GM12878 (cell line): ENCODE data around the gene RNF149. TPM values are rescaled to one million over a fixed set of nuclear protein-coding genes. Genes with fewer than 3 reads are reported as not detected.
"Not testable (repeated sequence)": the region's sequence is repeated elsewhere in the genome, so short reads cannot be mapped to it uniquely, and the experiment has no call there.

Source experiments
- ATAC-seq: fragments of 200-7000 bp; cut with Tn5 transposase; 3 replicates; pipeline ENCODE4 v1.9.1; 2020; ENCODE audit warnings: mild to moderate bottlenecking, moderate library complexity
- BruUV-seq: library from RNA; stranded (reverse); fragments of 400-500 nt; replicated peaks from 2 replicates; lab custom pipeline; 2021; lab: Mats Ljungman, UMichigan
- CTCF ChIA-PET: fragments of 300-600 bp; sonication (Branson Sonifier 250); formaldehyde crosslinking; extraction: SDS; loops from one replicate; lab custom pipeline; 2021; ENCODE audit warnings: inconsistent platforms; lab: Yijun Ruan, JAX
- POLR2A ChIA-PET: fragments of 350-600 bp; formaldehyde crosslinking; extraction: SDS; loops from one replicate; lab custom pipeline; 2021; ENCODE audit warnings: inconsistent platforms; lab: Charles Lee
- RAD21 ChIA-PET: fragments of 300-600 bp; sonication (Branson Sonifier 250); formaldehyde crosslinking; loops from one replicate; lab custom pipeline; 2023; ENCODE audit warnings: antibody characterized with exemption; ENCODE audit not compliant: unreplicated experiment; lab: Charles Lee
- SMC1A ChIA-PET: fragments of 300-600 bp; sonication (Branson Sonifier 250); formaldehyde crosslinking; loops from one replicate; lab custom pipeline; 2023; ENCODE audit not compliant: unreplicated experiment, uncharacterized antibody; lab: Charles Lee
- DNase-seq: peaks from one replicate; pipeline ENCODE4 v3.0.0-alpha.2; 2011; ENCODE audit warnings: low read depth, low spot score
- FAIRE-seq: peaks from 3 replicates; lab custom pipeline; 2011; peaks lifted over from hg19 to GRCh38; lab: Jason Lieb, UNC
- H2AFZ ChIP-seq: 2 replicates; pipeline ENCODE4 v1.6.0; 2011; ENCODE audit warnings: low read depth, low read length, control low read depth; ENCODE audit not compliant: control insufficient read depth
- H3K27ac ChIP-seq: 2 replicates; pipeline ENCODE4 v1.5.1; 2011; ENCODE audit warnings: control low read depth; ENCODE audit not compliant: control insufficient read depth, insufficient read depth
- H3K27me3 ChIP-seq, 2 experiments: replicated peaks in 1 of 2; 2 replicates each; pipeline versions ENCODE4 v1.6.0 to v1.6.1; 2011; ENCODE audit warnings: low read length in 1 of 2; ENCODE audit not compliant: control insufficient read depth in 2 of 2, insufficient read depth in 2 of 2
- H3K36me3 ChIP-seq, 2 experiments: 2 replicates each; pipeline ENCODE4 v1.5.1; 2011; ENCODE audit warnings: low read length in 1 of 2; ENCODE audit not compliant: control insufficient read depth in 2 of 2, insufficient read depth in 2 of 2
- H3K4me1 ChIP-seq: 2 replicates; pipeline ENCODE4 v1.6.1; 2011; ENCODE audit warnings: mild to moderate bottlenecking, low read length, moderate library complexity, mixed read lengths; ENCODE audit not compliant: control insufficient read depth, insufficient read depth
- H3K4me2 ChIP-seq: 2 replicates; pipeline ENCODE4 v1.6.0; 2011; ENCODE audit warnings: control low read depth; ENCODE audit not compliant: control insufficient read depth, insufficient read depth
- H3K4me3 ChIP-seq: fragments of 200-600 bp; sonication (generic); 2 replicates; pipeline ENCODE4 v1.5.1; 2016
- H3K79me2 ChIP-seq: 2 replicates; pipeline ENCODE4 v1.6.0; 2011; ENCODE audit warnings: low read length; ENCODE audit not compliant: control insufficient read depth, insufficient read depth
- H3K9ac ChIP-seq: 2 replicates; pipeline ENCODE4 v1.8.0; 2011; ENCODE audit warnings: low read length, control low read depth, mixed read lengths; ENCODE audit not compliant: control insufficient read depth, insufficient read depth
- H3K9me3 ChIP-seq: replicated peaks from 3 replicates; pipeline ENCODE4 v1.5.1; 2011; ENCODE audit warnings: mild to moderate bottlenecking, low read length; ENCODE audit not compliant: control insufficient read depth, insufficient read depth
- H4K20me1 ChIP-seq: 2 replicates; pipeline ENCODE4 v1.6.0; 2011; ENCODE audit not compliant: control insufficient read depth, insufficient read depth
- CTCF ChIP-seq, 3 experiments: IDR thresholded peaks in 2 of 3; conservative IDR thresholded peaks in 1 of 3; 2 replicates each; pipeline ENCODE4 v1.5.1; 2011; ENCODE audit warnings: low read depth in 3 of 3, low read length in 3 of 3, mild to moderate bottlenecking in 3 of 3, control low read depth in 2 of 3, moderate library complexity in 2 of 3, inconsistent platforms in 1 of 3, mixed read lengths in 1 of 3; ENCODE audit not compliant: control insufficient read depth in 2 of 3, insufficient read depth in 1 of 3; ENCODE audit errors: extremely low read depth in 1 of 3
- RAD21 ChIP-seq: IDR thresholded peaks from 2 replicates; pipeline ENCODE4 v1.6.1; 2011; ENCODE audit warnings: mild to moderate bottlenecking, low read depth, low read length, moderate library complexity; ENCODE audit not compliant: insufficient read depth
- WGBS: methylation state at CpG from one replicate; pipeline ENCODE4 v1.1.6; 2016; ENCODE audit warnings: low lambda C conversion rate; ENCODE audit not compliant: insufficient replicate concordance, insufficient coverage; ENCODE audit errors: missing lambda C conversion rate; 5-methylcytosine and 5-hydroxymethylcytosine counted together
- in situ Hi-C: fragments of 300-500 bp; cut with MboI; formaldehyde crosslinking; loops from 9 replicates; pipeline ENCODE4 v1.14.3; 2018; ENCODE audit warnings: mixed read lengths
- intact Hi-C: fragments of 100-400 bp; cut with micrococcal nuclease; formaldehyde crosslinking; loops from one replicate; pipeline ENCODE4 v1.14.2; 2022; ENCODE audit not compliant: unreplicated experiment
- polyA plus RNA-seq, 11 experiments: library from polyadenylated mRNA; depleted of rRNA in 4 of 11; unstranded in 6 of 11; stranded (reverse) in 5 of 11; fragments of >200 nt; fragmentation: Nextera tagmentation in 4 of 11; fragmentation: Illumina TruSeq in 1 of 11; extraction: Ambion mirVana in 4 of 11; extraction: Trizol in 1 of 11; gene quantifications; 1 replicate in 1 of 11; 2 replicates in 10 of 11; pipeline versions ENCODE4 v1.2.1 to v1.2.3, GENCODE V29; 2011 to 2016; ENCODE audit warnings: inconsistent platforms in 2 of 11, missing spikeins in 2 of 11, low read depth in 1 of 11
- total RNA-seq, 4 experiments: library from RNA; depleted of rRNA in 3 of 4; stranded (reverse); fragments of >200 nt in 3 of 4; fragmentation: Illumina TruSeq in 1 of 4; extraction: Trizol in 1 of 4; gene quantifications; 2 replicates each; pipeline versions ENCODE4 v1.2.1 to v1.2.3, GENCODE V29; 2013 to 2021

The RNF149 gene
- total and polyA plus RNA-seq, 10 of the 15 experiments (the other 5 are each of a cell fraction or from before 2014, with no cell fraction given): 5.2 to 38.4 (median 16.3) TPM

DNA sequence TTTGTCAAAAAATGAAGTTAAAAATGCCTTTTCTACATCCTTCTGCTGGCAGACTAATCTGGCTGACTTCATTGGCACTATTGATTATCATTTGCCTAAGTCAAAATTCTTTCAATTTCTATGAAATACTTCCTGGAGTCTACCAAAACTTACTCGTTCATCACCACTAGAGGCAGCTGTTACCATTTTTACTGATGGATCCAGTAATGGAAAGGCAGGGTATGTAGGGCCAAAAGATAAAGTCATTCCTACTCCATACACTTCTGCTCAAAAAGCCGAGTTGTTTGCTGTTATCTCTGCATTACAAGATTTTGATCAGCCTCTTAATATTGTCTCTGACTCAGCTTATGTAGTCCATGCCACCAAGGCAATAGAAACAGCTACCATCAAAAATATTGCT, 67.8 kb downstream of the RNF149 start:
- ChIA-PET CTCF (interaction anchor here (0.6 to 1.9 kb wide), 14 partner anchors 9 to 529 kb away, joined by 3 to 7 read pairs (median 3); no protein-coding TSS in a partner anchor), SMC1A (interaction anchor here (0.7 to 1.7 kb wide), 4 partner anchors 59 to 566 kb away, joined by 3 to 5 read pairs (median 4); no protein-coding TSS in a partner anchor), RAD21 (interaction anchor here (0.8 to 1.3 kb wide), 4 partner anchors 15 to 101 kb away, joined by 3 to 4 read pairs (median 4); partner anchors contain the start of gene RNF149)
- H4K20me1 ChIP-seq, H3K36me3 ChIP-seq, H3K9ac ChIP-seq, H3K27ac ChIP-seq, POLR2A ChIA-PET, H3K27me3 ChIP-seq, H2AFZ ChIP-seq, H3K4me1 ChIP-seq, intact Hi-C loops, in situ Hi-C loops, ATAC-seq, H3K4me3 ChIP-seq, H3K9me3 ChIP-seq, FAIRE-seq, H3K4me2 ChIP-seq, BruUV-seq, DNase-seq, H3K79me2 ChIP-seq: not testable (repeated sequence)
- WGBS: 0% methylated on average over 2 of the region's 2 CpGs
- TF ChIP-seq RAD21 (peak; percentile 51), CTCF (IDR thresholded peaks at IDR 0.05 in 2 of 3, conservative IDR thresholded peaks at IDR 0.05 in 1 of 3; ENCODE audit: control insufficient read depth in 2 of 3, extremely low read depth in 1 of 3, insufficient read depth in 1 of 3, low read depth in 3 of 3, low read length in 3 of 3) (peak; percentile 39 to 62 (median 46))

GRCh38 chr2:101239760-101240118, 68.8 kb downstream of the RNF149 start:
- WGBS: 91% methylated on average over 2 of the region's 2 CpGs
- H3K36me3 ChIP-seq, H3K9me3 ChIP-seq, H3K27ac ChIP-seq, POLR2A ChIA-PET, H3K4me2 ChIP-seq, intact Hi-C loops, H3K4me1 ChIP-seq, H3K4me3 ChIP-seq, DNase-seq, in situ Hi-C loops, H2AFZ ChIP-seq, H3K79me2 ChIP-seq, H3K27me3 ChIP-seq, H3K9ac ChIP-seq, BruUV-seq, H4K20me1 ChIP-seq, FAIRE-seq, ATAC-seq: not testable (repeated sequence)
- CTCF ChIA-PET: interaction anchor here (0.6 to 1.9 kb wide), 6 partner anchors 10 to 530 kb away, joined by 3 to 7 read pairs (median 3); no protein-coding TSS in a partner anchor
- RAD21 ChIA-PET: interaction anchor here (1.3 kb wide), 1 partner anchor 69 kb away, joined by 4 read pairs; the partner anchor contains the start of gene RNF149
- SMC1A ChIA-PET: interaction anchor here (1.0 to 1.7 kb wide), 3 partner anchors 10 to 103 kb away, joined by 3 to 5 read pairs (median 3); no protein-coding TSS in a partner anchor
